ENCODE results near the gene RXFP1.
A peak's percentile ranks its signal among the peaks of the same experiment; 100 is the strongest.

The RXFP1 gene

GRCh38 chr4:158609116-158609515 is 87.4 kb downstream of the RXFP1 start:
- H3K36me3 ChIP-seq (replicated peaks), result no peaks in the 10 kb centered on the region
- no peak overlapping the region for H3K27ac ChIP-seq
- H3K27me3 ChIP-seq (replicated peaks), result no peaks in the 10 kb centered on the region
- H3K4me3 ChIP-seq (ENCODE audit: low read depth, low read length), result no peak overlapping the region
- DNase-seq, result no peak
- TF ChIP-seq CTCF (IDR thresholded peaks at IDR 0.05; ENCODE audit: low read depth, low read length, missing control alignments), result no peak
- in situ Hi-C loops (cut with HindIII; ENCODE audit: low pct_ligation_motif_present, low sequenced_read_pairs), result loop anchor here (25.0 kb wide), 1 partner anchor 347 kb away; no protein-coding TSS in a partner anchor

- Histone ChIP-seq H3K27me3 (replicated peaks) (no peaks in the 10 kb centered on the region), H3K27ac (no peak overlapping the region), H3K36me3 (replicated peaks) (no peaks in the 10 kb centered on the region), H3K4me3 (ENCODE audit: low read depth, low read length) (no peak overlapping the region)
- no peak for TF ChIP-seq CTCF (IDR thresholded peaks at IDR 0.05; ENCODE audit: low read depth, low read length, missing control alignments)
- in situ Hi-C loops (cut with HindIII; ENCODE audit: low pct_ligation_motif_present, low sequenced_read_pairs), result loop anchor here (25.0 kb wide), 1 partner anchor 348 kb away; no protein-coding TSS in a partner anchor
- DNase-seq, result peak; percentile 19
Measured at GRCh38 chr4:158610790-158611189, 89.1 kb downstream of the RXFP1 start.

GRCh38 chr4:158613046-158613445 is 91.4 kb downstream of the RXFP1 start:
- no peak for DNase-seq
- Histone ChIP-seq H3K36me3 (replicated peaks) (no peaks in the 10 kb centered on the region), H3K27me3 (replicated peaks) (no peaks in the 10 kb centered on the region), H3K4me3 (ENCODE audit: low read depth, low read length) (no peak overlapping the region), H3K27ac (no peak overlapping the region)
- no peak for TF ChIP-seq CTCF (IDR thresholded peaks at IDR 0.05; ENCODE audit: low read depth, low read length, missing control alignments)
- in situ Hi-C loops (cut with HindIII; ENCODE audit: low pct_ligation_motif_present, low sequenced_read_pairs), result loop anchor here (25.0 kb wide), 1 partner anchor 351 kb away; no protein-coding TSS in a partner anchor

GRCh38 chr4:158617956-158618355 is 96.3 kb downstream of the RXFP1 start:
- no peak for TF ChIP-seq CTCF (IDR thresholded peaks at IDR 0.05; ENCODE audit: low read depth, low read length, missing control alignments)
- H3K27me3 ChIP-seq (replicated peaks), result no peaks in the 10 kb centered on the region
- no peak for DNase-seq
- H3K36me3 ChIP-seq (replicated peaks), result no peaks in the 10 kb centered on the region
- in situ Hi-C loops (cut with HindIII; ENCODE audit: low pct_ligation_motif_present, low sequenced_read_pairs), result loop anchor here (25.0 kb wide), 1 partner anchor 356 kb away; no protein-coding TSS in a partner anchor
- no peak overlapping the region for H3K4me3 ChIP-seq (ENCODE audit: low read depth, low read length)
- H3K27ac ChIP-seq, result no peak overlapping the region

- H3K27ac ChIP-seq, result no peak overlapping the region
- no peak for TF ChIP-seq CTCF (IDR thresholded peaks at IDR 0.05; ENCODE audit: low read depth, low read length, missing control alignments)
- no peaks in the 10 kb centered on the region for H3K27me3 ChIP-seq (replicated peaks)
- in situ Hi-C loops (cut with HindIII; ENCODE audit: low pct_ligation_motif_present, low sequenced_read_pairs), result loop anchor here (25.0 kb wide), 1 partner anchor 359 kb away; no protein-coding TSS in a partner anchor
- no peaks in the 10 kb centered on the region for H3K36me3 ChIP-seq (replicated peaks)
- no peak overlapping the region for H3K4me3 ChIP-seq (ENCODE audit: low read depth, low read length)
- DNase-seq, result no peak
Measured at GRCh38 chr4:158621729-158622128, 100.0 kb downstream of the RXFP1 start.

GRCh38 chr4:158622251-158622650 is 100.6 kb downstream of the RXFP1 start:
- no peaks in the 10 kb centered on the region for H3K36me3 ChIP-seq (replicated peaks)
- in situ Hi-C loops (cut with HindIII; ENCODE audit: low pct_ligation_motif_present, low sequenced_read_pairs), result loop anchor here (25.0 kb wide), 1 partner anchor 360 kb away; no protein-coding TSS in a partner anchor
- no peak for DNase-seq

More at GRCh38 chr4:158622251-158622650, 100.6 kb downstream of the RXFP1 start:
- no peak overlapping the region for H3K4me3 ChIP-seq (ENCODE audit: low read depth, low read length)
- H3K27ac ChIP-seq, result no peak overlapping the region
- no peak for TF ChIP-seq CTCF (IDR thresholded peaks at IDR 0.05; ENCODE audit: low read depth, low read length, missing control alignments)
- no peaks in the 10 kb centered on the region for H3K27me3 ChIP-seq (replicated peaks)

Measured in brain microvascular endothelial cell (primary cell).